HTR-8/SVneo (cell line): Measurements from ENCODE around the gene GNAQ.
A peak's percentile ranks its signal among the peaks of the same experiment; 100 is the strongest.

Experiments used
- DNase-seq: peaks from one replicate; pipeline ENCODE4 v3.0.0; 2011; ENCODE audit warnings: low spot score, mixed read lengths; ENCODE audit not compliant: insufficient read length
- FAIRE-seq: peaks from 2 replicates; lab custom pipeline; 2011; peaks lifted over from hg19 to GRCh38; lab: Jason Lieb, UNC

The GNAQ gene

DNA sequence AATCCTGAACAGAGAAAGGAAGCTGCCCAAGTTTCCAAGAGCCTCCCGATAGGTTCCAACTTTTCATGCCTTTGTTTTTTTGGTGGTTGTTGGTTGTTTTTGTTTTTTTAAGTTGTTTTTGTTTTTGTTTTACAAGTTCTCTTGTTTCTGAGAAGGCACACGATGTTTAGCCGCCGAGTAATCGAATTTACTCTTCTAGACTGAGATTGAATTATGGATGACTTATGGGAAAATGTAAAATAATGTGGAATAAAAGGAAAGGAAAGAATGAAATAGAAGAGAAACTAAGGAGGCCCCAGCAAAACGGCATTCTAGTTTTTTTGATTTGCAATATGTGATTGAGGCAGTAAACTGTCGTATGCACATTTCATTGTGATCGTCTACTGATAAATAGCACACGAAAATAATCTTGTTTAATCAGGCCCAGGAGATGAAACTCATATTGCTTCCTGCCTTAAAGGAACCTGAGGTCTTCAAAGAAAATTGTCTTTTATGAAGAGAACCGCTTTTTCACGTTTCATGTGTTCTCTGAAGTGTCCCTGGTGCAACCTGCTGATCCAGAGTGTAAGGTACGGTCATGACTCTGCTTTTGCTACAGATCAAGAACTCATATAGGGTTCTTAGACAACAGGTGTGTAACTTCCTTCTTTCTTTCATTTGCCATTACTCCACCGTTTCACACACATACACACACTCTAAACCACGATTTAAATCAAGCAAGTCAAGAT lies 1.3 kb upstream of the GNAQ start:
- DNase-seq (no peak), FAIRE-seq (no peak)

- no peak for FAIRE-seq
- peak; percentile 63 for DNase-seq
These were observed 500 bp upstream of the GNAQ start for GRCh38 chr9:78031893-78032729.

DNA sequence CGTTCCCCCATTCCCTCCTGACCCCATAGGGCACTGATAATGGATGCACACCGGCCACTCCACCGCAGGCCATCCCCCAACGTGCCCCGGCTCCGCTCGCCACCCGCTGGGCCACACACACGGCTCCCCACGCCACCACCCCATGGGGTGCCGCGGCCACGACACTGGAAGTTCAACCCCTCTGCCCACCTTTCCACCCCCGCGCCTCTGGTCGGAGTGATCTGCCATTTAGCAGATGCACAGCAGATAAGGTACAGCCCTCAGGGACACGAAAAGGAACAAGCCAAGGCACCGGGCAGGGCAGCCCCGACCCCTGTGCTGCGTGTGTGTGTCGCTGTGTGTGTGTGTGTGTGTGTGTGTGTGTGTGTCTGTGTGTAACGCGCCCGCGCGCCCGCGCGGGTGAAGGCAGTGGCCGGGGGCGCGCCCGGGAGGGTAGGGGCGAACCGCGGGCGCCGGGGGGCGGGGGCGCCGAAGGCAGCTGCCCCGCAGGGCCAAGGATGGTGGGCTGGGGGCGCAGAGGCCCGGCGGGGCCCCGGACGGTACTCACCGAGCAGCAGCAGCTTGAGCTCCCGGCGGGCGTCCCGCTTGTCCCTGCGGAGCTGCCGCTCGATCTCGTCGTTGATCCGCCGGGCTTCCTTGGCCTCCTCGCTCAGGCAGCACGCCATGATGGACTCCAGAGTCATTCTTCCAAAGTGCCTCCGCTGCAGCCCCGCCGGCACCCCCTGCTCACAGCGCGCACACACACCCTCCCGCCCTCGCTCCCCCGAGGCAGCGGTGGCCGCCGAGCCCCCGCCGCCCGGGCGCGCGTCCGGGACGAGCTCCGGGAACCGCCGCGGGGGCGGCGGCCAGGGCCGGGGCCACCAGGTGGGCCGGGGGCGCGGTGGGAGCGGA lies 813 bp downstream of the GNAQ start:
- no peak for DNase-seq
- no peak for FAIRE-seq

DNA sequence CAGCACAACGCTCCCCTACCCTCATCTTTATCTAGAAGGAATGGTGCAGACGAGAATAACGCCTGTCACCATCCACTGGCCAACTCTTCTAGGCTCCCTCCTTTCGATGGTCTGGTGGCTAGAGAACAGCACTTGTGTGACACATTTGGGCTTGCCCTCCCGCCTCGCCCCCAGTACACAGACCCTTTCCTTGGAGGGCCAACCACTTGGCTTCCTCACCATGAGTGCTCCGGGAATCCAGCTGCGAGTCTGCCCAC lies 1.4 kb downstream of the GNAQ start:
- FAIRE-seq (no peak), DNase-seq (no peak)

- no peak for FAIRE-seq
These were observed 1.9 kb downstream of the GNAQ start for GRCh38 chr9:78029551-78030295.

GRCh38 chr9:78028926-78029325 lies 2.7 kb downstream of the GNAQ start:
- FAIRE-seq (no peak), DNase-seq (no peak)

More at GRCh38 chr9:78029551-78030295, 1.9 kb downstream of the GNAQ start:
- no peak for DNase-seq

GRCh38 chr9:78026947-78027346 lies 4.7 kb downstream of the GNAQ start:
- no peak for FAIRE-seq
- DNase-seq, result no peak

DNA sequence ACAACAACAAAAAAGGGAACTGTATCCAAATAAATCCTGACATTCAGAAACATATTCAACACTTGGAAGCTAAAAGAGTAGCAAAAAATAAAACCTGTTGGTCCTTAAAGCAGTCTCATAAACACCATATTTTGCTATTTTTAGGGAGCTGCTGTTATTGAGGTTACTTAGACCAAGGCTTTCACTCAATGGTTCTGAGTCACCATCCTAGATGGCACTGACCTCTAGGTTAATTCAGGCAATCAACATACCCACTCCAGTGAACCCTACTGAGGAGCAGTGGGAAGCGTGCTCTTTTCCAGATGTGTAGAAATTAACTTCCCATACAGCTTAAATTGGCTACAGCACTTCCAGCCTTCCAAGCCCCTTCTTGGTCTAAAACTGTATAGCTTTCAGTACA lies 5.2 kb downstream of the GNAQ start:
- DNase-seq (no peak), FAIRE-seq (no peak)

- FAIRE-seq, result no peak
- DNase-seq, result no peak
These were observed 6.4 kb downstream of the GNAQ start for GRCh38 chr9:78025186-78025585.

DNA sequence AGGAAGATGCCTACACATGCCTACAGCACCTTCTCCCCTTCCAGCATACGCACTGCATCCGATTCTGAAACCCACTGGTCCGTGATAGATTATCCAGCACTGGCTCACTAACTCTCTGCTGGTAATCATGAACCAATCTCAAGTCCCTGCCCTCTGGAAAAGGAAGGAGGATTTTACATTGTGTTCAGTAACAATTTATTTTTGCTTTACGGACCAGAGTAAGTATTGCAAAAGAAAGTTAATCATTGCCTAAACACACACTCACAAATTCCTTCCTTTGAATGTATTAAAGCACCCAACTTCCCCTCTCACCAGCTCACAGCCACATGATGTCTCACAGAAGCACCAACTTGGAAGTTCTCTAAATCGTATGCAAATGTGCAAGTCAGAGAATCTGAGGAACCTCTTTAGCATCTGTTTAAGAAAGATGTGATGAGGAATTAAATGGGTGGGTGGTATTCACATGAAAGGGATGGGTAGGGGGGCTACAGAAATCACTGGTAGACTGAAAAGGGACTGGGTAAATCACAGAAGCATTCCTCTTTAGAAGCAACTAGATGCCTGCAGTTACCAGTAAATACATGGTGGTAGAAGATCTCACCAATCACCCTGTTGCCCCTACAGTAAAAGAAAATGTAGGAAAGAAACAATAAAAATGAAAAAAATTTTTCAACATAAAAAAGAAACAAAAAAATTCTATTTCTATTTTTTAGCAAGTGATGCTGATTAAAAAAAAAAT lies 8.4 kb downstream of the GNAQ start:
- FAIRE-seq, result no peak
- DNase-seq, result no peak

DNA sequence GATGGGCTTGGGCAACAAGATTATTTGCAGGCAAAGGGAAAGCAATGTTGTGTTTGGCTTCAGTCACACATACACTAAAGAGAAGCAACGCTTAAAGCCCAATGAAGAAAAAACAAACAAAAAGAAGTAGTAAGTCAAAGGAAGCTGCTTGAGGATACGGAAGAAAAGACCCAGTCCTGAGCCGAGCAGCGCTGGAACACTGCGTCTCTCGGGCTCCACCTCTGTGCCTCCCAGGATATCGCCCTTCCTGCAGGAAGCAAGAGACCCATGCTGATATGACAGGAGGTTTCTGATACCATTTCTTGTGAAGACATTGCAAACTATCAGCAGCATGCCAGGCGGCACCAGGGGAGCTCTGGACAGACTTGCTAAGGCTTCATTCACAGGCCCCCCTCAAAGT lies 9.9 kb downstream of the GNAQ start:
- no peak for DNase-seq
- no peak for FAIRE-seq

DNA sequence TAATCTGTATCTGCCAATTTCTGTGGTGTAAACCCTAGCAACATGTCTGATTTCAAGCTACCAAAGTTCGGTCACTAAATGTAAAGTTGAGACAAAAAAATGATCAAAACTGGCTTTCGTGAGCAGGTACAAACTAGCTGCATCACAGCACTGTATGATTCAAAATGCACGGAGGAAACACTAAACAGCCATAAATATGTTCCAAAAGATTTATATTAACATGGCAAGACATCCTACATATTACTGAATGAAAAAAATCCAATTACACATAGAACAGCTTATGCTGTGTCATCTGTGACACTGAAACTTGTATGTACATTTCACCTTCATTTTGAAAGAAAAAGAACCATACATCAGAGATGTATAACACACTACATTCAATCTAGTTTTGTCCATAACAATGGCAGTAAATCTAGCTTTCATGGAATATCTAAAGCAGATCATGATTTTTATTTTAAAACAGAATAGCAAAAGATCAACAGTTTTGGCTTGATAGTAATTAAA lies 14.4 kb downstream of the GNAQ start:
- no peak for DNase-seq
- FAIRE-seq, result no peak

DNA sequence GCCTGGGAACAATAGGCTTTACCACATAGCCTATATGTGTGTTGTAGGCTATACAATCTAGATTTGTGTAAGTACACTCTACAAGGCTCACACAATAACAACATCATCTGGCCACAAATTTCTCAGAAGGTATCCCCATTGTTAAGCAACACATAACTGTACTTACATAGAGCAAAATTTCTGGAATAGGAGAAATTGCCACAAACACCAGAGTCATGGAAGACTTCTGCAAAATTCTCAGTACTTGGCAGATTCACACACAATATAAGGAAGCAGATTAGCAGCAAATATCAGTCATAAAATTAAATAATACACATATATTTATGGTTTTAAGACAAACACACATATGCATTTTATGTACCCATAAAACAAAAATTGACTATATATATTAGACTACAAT lies 16.4 kb downstream of the GNAQ start:
- DNase-seq, result no peak
- FAIRE-seq, result no peak

- FAIRE-seq, result no peak
- DNase-seq, result no peak
These were observed 16.8 kb downstream of the GNAQ start for GRCh38 chr9:78014776-78015175.

DNA sequence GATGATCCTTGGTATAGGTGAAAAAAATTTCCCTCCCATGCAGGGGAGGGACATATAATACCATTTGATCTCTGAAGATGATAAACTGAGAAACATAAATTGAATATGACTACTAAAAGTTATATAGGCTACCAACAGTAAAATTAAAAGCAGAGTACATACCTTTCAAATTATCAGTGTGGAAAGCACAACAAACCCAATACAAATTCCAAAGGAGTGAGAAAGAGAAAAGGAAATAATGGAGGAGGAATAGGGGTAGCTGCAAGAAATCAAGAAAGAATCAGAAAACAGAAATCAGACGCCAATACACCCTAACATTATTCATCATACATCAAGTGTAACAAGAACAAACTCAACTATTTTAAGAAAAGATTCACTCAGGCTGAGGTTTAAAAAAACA lies 17.7 kb downstream of the GNAQ start:
- DNase-seq, result no peak
- no peak for FAIRE-seq

- no peak for FAIRE-seq
- no peak for DNase-seq
These were observed 20.6 kb downstream of the GNAQ start for GRCh38 chr9:78011049-78011448.

- no peak for FAIRE-seq
- DNase-seq, result no peak
These were observed 21.2 kb downstream of the GNAQ start for GRCh38 chr9:78010445-78010844.

- FAIRE-seq, result no peak
These were observed 22.4 kb downstream of the GNAQ start for GRCh38 chr9:78009186-78009585.

GRCh38 chr9:78006734-78007133 lies 24.9 kb downstream of the GNAQ start:
- FAIRE-seq, result no peak
- no peak for DNase-seq

More at GRCh38 chr9:78009186-78009585, 22.4 kb downstream of the GNAQ start:
- DNase-seq, result no peak
